GM18858 (cell line): ENCODE data around the gene TKTL1.

ENCODE experiments used
- ATAC-seq: cut with Tn5 transposase; IDR thresholded peaks from one replicate; pipeline ENCODE4 v1.9.1; 2021; ENCODE audit not compliant: unreplicated experiment

The TKTL1 gene

DNA sequence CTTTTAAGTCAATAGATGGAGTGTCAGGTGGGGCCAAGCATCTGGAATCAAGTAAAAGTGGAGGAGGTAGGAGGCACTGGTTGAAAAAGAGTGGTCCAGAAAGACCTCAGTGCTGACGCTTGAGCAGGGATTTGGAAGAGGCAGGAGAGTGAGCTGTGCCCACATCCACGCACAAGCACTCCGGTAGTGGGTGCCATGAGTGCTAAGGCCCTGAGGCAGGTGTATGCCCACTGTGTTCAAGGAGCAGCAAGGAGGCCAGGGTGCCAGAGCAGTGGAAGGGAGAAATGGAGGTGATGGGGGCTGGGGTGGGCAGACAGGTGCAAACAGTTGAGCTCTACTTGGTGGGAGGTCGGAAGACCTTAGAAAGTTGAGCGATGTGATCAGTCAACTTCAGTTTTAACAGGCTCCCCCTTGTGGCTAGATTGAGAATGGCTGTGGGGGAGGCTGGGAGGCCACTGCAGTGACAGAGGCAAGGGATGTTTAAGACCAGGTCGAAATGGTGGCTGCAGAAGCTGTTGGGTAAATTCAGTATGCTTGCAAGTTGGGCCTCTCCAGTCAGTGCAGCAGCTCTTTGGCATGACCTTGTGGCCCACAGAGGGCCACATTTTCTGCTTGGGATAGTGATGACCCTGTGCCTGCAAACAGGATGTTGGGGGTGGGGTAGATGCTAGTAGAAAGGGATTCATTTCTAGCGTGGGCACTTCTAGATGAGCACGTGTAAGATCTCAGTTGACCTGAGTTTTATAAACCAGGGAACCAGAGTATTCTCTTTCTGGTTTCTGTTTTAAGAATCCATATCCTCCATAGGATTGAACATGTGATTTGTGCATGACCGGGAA is 12.7 kb downstream of the TKTL1 start:
- ATAC-seq = no peak

DNA sequence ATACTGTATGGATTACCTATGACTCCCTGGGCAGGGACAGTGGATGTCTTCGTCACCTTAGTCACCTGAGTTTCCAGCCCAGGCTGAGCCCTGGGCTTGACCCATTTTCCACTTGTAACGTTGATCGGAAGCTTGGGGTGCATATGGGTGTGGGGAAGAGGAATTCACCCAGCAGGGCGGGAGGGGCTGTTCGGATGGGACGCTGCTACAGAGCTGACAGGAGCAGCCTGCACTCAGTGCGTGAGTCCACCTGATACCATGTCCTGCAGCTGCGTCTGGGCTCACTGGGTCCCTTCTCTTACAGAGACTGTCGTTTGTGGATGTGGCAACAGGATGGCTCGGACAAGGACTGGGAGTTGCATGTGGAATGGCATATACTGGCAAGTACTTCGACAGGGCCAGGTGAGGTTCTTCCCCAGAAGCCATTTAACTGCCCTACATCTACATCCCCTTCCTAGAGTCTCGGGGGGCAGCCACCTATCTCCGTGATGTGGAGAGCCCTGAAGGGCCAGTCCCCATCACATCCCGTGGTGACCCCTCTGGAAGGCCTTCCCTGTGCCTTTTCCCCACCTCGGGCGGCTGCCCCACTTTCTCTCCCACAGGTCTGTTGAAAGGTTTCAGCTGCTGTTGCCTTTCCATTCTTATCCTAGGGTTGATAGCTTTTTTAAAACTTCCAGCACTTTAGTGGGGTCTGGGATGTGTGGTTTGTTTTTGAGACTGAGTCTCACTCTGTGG is 13.6 kb downstream of the TKTL1 start:
- ATAC-seq = no peak

DNA sequence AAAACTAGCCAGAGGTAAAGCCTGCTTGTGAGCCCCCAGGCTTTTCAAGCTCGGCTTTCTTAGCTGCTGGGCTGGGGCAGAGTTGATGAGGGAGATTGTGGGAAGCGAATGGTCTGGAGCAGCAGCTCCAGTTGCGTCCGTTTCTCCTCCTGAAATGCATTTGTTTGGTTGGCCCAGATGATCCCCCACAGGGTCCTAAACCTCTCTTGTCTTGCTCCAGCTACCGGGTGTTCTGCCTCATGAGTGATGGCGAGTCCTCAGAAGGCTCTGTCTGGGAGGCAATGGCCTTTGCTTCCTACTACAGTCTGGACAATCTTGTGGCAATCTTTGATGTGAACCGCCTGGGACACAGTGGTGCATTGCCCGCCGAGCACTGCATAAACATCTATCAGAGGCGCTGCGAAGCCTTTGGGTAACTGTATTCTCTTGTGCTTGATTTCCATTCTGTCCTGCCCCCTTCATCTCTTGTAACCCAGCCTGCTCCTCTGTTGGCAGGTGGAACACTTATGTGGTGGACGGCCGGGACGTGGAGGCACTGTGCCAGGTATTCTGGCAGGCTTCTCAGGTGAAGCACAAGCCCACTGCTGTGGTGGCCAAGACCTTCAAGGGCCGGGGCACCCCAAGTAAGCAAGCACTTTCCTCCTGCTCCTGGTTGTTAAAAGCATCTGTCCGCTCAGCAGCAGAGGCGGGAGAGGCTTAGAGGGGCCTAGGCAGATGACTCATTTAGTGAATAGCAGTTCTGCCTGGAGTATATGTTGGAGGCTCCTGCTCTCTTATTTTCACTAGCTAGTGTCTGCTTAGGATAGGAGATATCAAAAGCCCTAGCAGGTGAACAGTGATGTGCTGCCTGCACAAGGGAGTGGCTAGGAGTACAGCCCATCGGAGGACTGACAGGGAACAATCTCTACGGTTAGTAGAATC is 15.3 kb downstream of the TKTL1 start:
- no peak for ATAC-seq

DNA sequence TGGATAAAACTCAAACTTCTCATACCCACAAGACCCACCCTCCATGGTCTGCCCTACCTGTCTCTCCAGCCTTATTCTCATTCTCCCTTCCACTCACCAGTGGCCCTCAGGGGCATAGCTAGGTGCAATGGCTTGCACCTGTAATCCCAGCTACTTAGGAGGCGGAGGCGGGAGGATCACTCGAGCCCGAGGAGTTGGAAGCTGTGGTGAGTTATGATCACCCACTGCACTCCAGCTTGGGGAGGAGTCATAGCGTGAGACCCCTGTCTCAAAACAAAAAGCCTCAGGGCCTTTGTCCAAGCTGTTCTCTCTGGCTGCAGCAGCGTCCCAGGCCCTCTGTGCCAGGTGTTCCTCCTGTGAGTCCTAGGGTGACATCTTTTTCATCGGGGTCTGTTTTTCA is 16.5 kb downstream of the TKTL1 start:
- ATAC-seq = no peak

DNA sequence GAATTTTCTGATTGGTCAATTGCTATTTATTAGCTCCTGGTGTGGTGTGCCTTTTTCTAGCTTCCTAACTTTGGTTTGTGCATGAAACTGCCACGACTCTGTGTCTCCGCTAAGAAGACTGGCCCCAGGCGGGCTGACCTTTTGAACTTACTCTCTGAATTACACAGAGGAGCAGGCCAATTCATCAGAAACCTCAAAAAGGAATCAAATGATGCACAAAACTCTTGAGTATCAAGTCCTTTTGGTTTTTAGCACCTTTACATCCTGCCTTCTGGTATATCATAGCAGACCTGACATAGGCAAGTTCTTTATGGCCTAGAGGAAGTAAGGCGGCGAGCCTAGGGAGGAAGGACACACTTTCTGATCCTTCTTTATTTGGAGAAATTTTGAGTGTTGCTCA is 17.6 kb downstream of the TKTL1 start:
- no peak for ATAC-seq

DNA sequence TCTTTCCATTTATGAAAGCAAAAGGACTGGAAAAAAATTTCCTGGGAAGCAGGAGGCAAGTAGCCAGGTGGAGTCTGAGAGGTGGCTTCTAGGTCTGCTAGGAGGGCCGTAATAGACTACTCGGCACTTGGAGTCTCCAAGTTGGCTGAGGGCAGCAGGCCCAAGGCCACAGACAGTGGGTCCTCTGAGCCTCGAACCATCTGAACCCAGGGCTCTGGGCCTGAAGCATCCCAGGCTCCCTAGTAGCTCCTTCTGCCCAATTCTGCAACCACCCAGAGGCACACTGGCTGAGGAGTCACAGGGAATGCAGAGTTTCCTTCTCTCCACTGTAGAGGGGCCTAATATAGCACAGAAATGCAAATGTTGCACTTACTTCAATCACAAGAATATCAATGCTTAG is 19.8 kb downstream of the TKTL1 start:
- ATAC-seq = no peak

DNA sequence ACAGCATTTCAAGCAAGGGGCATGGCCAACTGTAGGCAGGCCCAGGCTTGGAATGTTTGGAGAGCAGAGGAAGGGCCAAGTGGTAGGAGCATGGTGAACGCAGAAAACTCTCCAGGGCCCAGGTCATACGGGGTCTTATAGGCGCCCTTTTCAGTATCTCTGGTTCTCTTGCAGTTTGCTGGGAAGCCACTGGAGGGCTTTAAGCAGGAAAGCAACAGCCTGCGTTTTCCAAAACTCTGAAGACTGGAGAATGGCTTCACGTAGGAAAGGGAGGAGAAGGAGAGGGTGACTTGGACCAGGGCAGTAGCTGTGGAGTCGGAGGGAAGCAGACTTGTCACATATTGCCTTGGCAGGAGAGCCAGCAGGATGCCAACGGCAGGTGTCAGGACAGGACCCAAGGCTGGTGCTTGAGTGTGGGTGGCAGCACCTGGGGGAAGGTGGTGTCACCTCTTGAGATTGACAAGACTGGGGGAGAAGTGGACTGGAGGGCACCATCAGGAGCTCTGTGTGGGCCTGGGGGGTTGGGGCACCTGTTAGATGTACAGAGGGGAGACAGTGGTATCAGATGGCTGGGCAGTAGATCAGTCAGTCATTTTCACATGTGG is 21.9 kb downstream of the TKTL1 start:
- no peak for ATAC-seq

DNA sequence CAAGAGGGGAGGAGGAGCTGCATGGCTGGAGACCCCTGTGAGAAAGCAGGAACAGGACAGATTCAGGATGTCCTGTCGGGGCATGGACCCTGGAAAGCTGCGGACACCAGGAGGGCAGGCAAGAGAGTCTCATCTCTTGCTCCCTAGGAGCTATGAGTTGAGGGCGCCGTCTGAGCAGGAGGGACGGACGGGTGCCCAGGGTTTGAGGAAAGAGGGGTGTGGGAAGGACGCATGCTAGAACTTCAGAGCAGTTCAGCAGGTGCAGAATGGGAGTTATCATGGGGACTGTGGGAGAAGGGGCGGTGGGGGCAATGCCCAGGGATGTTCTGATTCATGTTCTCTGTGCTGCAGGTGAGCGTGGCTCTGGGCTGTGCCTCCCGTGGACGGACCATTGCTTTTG is 24.8 kb downstream of the TKTL1 start:
- no peak for ATAC-seq

DNA sequence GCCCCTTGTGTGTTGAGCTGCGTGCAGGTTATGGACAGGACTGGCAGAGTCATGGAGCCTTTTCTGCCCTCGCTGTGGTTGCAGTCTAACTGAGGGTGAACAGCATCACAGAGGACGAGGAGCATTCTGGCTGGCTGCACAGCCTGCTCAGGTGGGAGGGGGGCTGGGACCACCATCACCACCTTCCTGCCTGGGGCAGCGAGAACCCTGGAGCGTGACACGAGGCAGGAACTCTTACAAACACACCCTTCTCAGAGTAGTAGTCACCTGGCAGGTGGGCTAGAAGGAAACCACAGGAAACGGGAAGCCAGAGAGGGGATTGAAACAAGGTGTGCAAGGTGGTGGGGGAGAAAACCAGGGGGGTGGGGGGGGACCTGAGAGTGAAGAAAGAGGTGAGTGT is 25.6 kb downstream of the TKTL1 start:
- ATAC-seq = no peak

DNA sequence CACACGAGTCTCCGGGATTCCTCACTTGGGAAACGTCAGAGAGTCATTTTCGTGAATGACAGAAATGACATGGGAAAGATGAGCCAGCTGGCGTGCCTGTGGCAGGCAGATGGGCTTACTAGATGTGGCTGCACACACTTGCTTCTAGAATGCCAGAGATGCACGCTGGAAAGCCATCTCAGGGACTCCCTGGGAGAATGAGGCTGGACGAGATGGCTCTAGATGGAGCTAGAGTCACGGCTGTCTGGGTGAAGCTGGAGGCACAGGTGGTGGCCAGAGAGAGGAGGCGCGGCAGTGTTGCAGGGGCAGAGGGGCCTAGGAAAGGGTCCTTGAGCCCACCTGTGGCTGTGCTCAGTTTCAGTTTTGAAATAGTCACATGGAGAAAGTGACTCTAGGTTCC is 26.0 kb downstream of the TKTL1 start:
- ATAC-seq = no peak

DNA sequence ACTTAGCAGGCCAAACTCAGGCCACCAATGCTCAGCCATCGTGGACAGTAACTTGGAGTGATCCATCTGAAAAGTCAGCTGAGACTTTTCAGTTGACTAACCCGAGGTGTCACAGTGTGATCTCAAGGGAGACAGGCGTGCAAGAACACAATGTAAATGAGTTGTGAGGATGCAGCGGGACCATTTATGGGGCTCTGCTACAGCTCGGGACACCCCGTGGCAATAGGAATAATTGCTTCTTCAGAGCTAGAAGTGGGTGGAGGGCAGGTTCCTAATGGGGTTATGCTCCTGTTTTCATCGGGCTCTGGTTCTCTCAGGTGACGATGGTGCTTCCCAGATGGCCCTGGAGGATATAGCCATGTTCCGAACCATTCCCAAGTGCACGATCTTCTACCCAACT is 27.3 kb downstream of the TKTL1 start:
- ATAC-seq = no peak

DNA sequence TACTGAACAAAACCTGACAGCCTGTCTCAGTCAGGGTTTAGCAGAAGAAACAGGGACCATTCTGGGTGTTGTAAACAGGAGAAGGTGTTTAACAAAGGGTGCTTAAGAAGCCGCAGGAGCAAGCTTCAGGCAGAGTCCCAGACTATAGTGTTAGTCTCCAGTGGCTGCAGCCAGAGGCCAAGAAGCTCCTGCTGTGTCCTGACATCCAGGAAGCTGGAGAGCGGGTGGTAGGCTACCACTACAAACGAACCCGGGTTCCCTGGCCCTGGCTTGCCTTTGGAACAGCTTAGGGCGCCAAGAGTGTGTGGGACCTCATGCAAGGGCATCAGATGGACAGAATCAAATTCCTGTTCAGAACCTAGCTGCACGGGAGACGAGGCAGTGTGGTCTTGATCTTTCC is 27.9 kb downstream of the TKTL1 start:
- no peak for ATAC-seq

DNA sequence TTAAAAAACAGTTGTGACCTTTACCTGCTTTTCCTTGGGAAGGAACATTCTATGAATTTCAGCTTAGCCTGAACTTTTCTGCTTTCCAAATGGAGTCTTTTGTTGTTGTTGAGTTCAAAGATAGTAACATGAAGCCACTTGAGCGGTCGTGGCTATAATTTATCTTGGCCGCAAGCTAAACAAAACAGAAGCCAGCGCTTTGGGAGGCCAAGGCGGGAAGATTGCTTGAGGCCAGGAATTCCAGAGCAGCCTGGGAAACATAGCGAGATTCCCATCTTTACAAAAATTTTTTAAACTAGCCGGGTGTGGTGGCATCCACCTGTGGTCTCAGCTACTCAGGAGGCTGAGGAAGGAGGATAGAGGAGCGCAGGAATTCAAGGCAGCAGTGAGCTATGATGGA is 29.9 kb downstream of the TKTL1 start:
- ATAC-seq = no peak

DNA sequence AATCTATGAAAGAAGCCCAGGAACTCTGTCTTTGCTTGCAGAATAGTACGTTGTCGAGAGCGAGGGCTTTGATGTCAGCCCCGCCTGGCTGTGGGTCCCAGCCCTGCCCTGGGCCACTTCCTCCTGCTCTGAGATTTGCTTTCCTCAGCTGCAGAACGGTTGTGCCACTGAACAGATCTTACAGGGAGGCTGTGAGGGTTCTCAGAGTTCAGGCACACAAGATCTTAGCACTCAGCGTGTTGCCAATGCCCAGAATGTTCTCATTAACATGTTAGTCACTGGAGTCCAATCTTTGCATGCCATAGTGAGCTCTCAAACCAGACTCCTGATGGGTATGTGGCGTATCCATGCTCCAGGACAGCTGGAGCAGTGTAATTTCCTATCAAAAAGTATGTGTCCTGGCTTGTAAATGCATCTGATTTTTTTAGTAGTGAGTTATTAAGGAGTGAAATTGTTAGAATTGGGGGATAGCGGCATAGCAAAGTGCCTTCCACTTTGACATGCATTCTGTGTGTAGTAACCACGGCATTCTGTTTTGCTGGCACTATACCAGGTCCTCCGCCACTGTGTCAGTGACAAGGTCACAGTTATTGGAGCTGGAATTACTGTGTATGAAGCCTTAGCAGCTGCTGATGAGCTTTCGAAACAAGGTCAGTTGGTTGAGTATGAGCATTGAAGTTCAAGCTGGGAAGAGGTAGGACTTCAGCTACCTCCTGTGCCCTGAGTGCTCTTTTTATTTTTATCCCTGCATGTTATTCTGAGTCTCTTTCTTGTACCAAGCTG is 31.6 kb downstream of the TKTL1 start:
- no peak for ATAC-seq

DNA sequence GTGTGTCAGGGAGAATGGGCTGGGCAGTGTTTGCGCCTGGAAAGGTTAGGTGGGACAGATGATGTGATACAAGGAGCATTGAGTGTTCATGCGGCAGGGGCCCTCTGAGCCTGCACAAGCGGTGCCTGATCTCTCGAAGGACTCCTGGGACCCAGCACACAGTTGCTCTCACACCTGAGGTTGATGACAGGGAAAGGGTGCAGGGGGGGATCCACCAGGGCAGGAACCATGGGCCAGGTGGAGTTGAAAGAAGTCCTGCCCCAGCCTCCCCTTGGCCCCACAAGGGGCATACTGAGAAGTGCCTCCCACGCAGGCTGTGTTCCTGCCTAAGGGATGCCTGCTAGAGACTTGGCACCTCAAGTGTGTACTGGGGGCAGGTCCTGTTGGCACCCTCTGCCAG is 33.1 kb downstream of the TKTL1 start:
- ATAC-seq = no peak

DNA sequence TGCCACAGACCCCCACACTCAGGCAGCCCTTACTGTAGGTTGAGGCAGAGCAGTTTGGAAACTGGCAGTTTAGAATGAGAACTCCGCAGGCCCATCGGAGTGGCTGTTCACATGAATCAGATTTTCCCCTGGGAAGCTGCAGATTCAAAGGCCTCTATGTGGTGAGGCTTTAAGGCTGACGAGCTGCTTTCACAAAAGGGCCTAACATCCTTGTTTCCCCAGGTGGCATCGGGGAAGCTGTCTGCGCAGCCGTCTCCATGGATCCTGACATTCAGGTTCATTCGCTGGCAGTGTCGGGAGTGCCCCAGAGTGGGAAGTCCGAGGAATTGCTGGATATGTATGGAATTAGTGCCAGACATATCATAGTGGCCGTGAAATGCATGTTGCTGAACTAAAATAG is 33.7 kb downstream of the TKTL1 start:
- ATAC-seq = no peak

DNA sequence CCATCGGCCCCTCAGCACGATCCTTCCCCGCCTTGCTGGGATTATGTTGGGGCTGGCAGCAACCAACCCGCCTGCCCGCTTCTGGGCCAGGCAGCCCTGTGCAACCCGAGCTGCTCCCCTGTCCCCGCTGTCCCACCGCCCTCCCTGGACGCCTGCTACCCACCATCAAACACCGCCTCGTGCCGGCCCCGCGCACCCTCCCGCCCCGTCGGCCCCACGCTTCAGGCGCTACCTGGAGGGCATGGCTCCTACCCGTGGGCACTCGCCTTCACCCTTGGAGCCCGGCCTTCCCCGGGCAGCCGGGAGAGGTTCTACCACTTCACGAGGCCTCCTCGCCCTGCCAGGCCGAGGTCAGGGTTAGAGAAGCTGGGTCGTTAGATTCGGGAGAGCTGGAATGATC is 37.0 kb downstream of the TKTL1 start:
- no peak for ATAC-seq

DNA sequence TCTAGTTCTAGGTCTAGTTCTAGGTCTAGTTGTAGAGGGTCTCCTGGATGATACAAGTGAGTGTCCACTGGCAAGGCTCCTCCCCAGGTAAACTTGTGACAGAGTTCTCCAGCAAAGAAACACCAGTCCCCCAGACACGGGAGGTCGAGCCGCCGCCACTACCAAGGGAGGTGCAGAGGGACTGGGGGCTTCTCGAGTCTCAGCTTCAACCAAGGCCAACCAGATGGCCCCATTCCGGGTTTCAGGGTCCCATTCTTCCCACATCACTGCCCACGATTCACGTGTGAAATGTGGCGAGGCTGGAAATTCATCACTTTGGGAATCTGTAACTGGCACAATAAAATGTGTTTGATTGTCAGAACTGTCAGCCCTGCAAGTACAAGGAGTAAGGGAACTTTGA is 37.5 kb downstream of the TKTL1 start:
- no peak for ATAC-seq

DNA sequence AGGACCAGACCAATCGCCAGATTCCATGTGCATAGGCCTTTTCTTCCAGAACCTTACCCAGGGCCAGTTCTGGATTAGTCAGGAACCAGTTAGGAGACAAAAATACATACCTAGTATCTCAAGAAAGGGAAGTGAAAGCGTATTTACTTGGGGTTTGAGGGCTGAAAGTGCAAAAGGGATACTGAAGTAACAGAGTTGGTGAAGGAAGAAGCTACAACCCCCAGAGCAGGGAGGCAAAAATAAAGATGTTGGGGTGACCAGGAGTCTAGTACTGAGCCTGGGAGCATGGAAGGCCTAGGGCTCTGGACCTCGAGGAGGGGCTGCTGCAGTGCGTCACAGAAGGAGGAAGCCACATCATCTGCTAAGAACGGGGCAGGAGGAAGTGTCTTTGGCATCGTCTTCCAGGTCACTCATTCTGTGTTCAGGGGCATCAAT is 38.3 kb downstream of the TKTL1 start:
- peak; percentile 74 for ATAC-seq

DNA sequence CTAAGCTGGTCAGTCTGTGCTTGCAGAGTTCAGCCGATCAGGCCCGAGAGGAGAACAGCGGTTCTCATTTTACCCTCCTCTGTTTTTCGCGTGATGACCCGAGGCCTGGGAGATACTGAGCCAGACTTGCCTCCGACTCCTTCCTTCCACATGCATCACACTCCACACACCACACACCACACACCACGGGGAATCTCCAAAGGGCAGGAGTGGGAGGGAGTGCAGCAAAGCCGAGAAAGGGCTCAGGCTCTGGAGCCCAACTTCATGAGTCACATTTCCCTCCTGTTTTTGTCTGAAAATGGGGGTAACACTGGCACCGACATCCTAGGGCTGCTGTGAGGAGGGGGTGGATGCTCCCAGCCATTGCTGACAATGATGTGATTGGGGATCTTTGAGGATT is 38.9 kb downstream of the TKTL1 start:
- ATAC-seq = no peak
